ENCODE results near the gene EPB41L4B.

The EPB41L4B gene

GRCh38 chr9:109203761-109204360 lies 117.0 kb downstream of the EPB41L4B start:
- peak; percentile 16 for DNase-seq (ENCODE audit: low read depth)
- TF ChIP-seq CTCF (IDR thresholded peaks at IDR 0.05; ENCODE audit: low read depth, low read length, missing control alignments) = no peak
- in situ Hi-C loops (cut with HindIII; ENCODE audit: low sequenced_read_pairs) = no loop called here
- no peak overlapping the region for H3K4me3 ChIP-seq (ENCODE audit: low read depth, low read length)

- TF ChIP-seq CTCF (IDR thresholded peaks at IDR 0.05; ENCODE audit: low read depth, low read length, missing control alignments) = no peak
- DNase-seq (ENCODE audit: low read depth) = no peak
- H3K4me3 ChIP-seq (ENCODE audit: low read depth, low read length) = no peak overlapping the region
- in situ Hi-C loops (cut with HindIII; ENCODE audit: low sequenced_read_pairs) = no loop called here
Observed at GRCh38 chr9:109199676-109200075, 121.2 kb downstream of the EPB41L4B start.

GRCh38 chr9:109198736-109199382 lies 122.0 kb downstream of the EPB41L4B start:
- in situ Hi-C loops (cut with HindIII; ENCODE audit: low sequenced_read_pairs) = no loop called here
- no peak for TF ChIP-seq CTCF (IDR thresholded peaks at IDR 0.05; ENCODE audit: low read depth, low read length, missing control alignments)
- H3K4me3 ChIP-seq (ENCODE audit: low read depth, low read length) = no peak overlapping the region
- DNase-seq (ENCODE audit: low read depth) = no peak

- DNase-seq (ENCODE audit: low read depth) = no peak
- TF ChIP-seq CTCF (IDR thresholded peaks at IDR 0.05; ENCODE audit: low read depth, low read length, missing control alignments) = no peak
- in situ Hi-C loops (cut with HindIII; ENCODE audit: low sequenced_read_pairs) = no loop called here
- H3K4me3 ChIP-seq (ENCODE audit: low read depth, low read length) = no peak overlapping the region
Observed at GRCh38 chr9:109193974-109194556, 126.8 kb downstream of the EPB41L4B start.

GRCh38 chr9:109192732-109193361 lies 128.0 kb downstream of the EPB41L4B start:
- in situ Hi-C loops (cut with HindIII; ENCODE audit: low sequenced_read_pairs) = no loop called here
- no peak for DNase-seq (ENCODE audit: low read depth)
- no peak overlapping the region for H3K4me3 ChIP-seq (ENCODE audit: low read depth, low read length)
- TF ChIP-seq CTCF (IDR thresholded peaks at IDR 0.05; ENCODE audit: low read depth, low read length, missing control alignments) = peak; percentile 66

GRCh38 chr9:109191746-109192145 lies 129.1 kb downstream of the EPB41L4B start:
- in situ Hi-C loops (cut with HindIII; ENCODE audit: low sequenced_read_pairs) = no loop called here
- TF ChIP-seq CTCF (IDR thresholded peaks at IDR 0.05; ENCODE audit: low read depth, low read length, missing control alignments) = no peak
- DNase-seq (ENCODE audit: low read depth) = no peak
- H3K4me3 ChIP-seq (ENCODE audit: low read depth, low read length) = no peak overlapping the region

All from astrocyte of the cerebellum (primary cell).